ENCODE measurements around the gene PDE4B. TPM values are rescaled to one million over a fixed set of nuclear protein-coding genes. Genes with fewer than 3 reads are reported as not detected.

PDE4B gene
- total and polyA plus RNA-seq, 12 donors, result 2.0 to 63.2 (median 15.3) TPM

GRCh38 chr1:66265796-66266195 is 473.1 kb downstream of the PDE4B start:
- peak in 7 of 8 donors; percentile 34 to 84 (median 52) for ATAC-seq

DNA sequence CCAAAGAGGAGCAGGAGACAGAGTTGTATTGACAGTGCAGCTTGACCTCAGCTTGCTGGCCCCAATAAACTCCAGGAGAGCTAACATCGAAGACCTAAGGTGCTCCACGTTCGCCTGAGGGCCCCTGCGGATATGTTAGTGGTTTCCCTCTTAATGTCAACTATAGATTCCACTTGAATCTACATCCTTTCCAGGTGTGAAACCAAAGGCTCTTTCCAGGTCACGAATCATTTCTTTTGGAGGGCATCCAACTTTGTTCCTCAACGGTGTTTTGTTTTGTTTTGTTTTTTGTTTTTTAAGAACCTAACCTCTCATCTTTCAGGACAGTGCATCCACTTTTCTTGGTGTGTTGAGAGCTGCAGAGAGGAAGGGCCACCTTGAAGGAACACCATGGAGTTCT is 473.7 kb downstream of the PDE4B start:
- no peak overlapping the region for H3K4me3 ChIP-seq
- H3K27ac ChIP-seq, result peak overlapping the region in 6 of 10 donors; percentile 8 to 73 (median 46)
- ATAC-seq (no peak), DNase-seq (no peak)
- no peaks in the 10 kb centered on the region for H3K9me3 ChIP-seq
- TF ChIP-seq CTCF (IDR thresholded peaks at IDR 0.05), result no peak
- peaks cover 4 to 83% (median 49%) of the 10 kb centered on the region in 9 donors for H3K4me1 ChIP-seq
- H3K27me3 ChIP-seq, result no peaks in the 10 kb centered on the region
- no peaks in the 10 kb centered on the region for H3K36me3 ChIP-seq
- WGBS, 2 donors, result 36 to 50% methylated on average over 6 of the region's 6 CpGs
- intact Hi-C loops (cut with DNase I), result loop anchor here in 1 of 10 donors (2.0 kb wide), 1 partner anchor 66 kb away; no protein-coding TSS in a partner anchor

More at GRCh38 chr1:66265796-66266195, 473.1 kb downstream of the PDE4B start:
- Histone ChIP-seq H3K9me3 (no peaks in the 10 kb centered on the region), H3K36me3 (no peaks in the 10 kb centered on the region), H3K4me3 (no peak overlapping the region), H3K27me3 (no peaks in the 10 kb centered on the region), H3K27ac (peak overlapping the region in 6 of 10 donors; percentile 8 to 73 (median 44)), H3K4me1 (peaks cover 4 to 84% (median 45%) of the 10 kb centered on the region in 9 donors)
- 55% methylated on average over 3 of the region's 3 CpGs for WGBS, 2 donors
- intact Hi-C loops (cut with DNase I), result loop anchor here in 2 of 10 donors (1.0 to 2.0 kb wide), 2 partner anchors 67 to 138 kb away; no protein-coding TSS in a partner anchor
- TF ChIP-seq CTCF (IDR thresholded peaks at IDR 0.05), result peak in 2 of 9 donors; percentile 22 to 26
- no peak for DNase-seq

DNA sequence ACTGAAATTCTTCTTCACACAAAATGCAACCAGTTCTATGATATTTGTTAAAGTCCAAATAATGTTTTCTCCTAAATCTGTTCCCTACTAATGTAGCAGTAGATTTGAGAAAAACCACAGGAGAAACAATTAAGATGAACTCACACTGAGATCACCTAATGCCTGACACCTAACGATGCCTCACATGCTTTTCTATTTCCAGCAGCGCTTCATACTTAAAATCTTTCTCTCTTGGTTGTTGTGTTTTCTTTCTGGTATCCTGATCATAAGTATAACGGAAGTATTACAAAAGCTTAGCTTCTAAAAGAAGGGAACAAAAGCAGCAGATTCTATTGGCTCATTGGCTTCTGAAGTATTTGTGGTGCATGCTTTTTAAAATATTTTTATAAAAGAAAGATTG is 474.1 kb downstream of the PDE4B start:
- H3K9me3 ChIP-seq, result no peaks in the 10 kb centered on the region
- no peaks in the 10 kb centered on the region for H3K36me3 ChIP-seq
- H3K4me1 ChIP-seq, result peaks cover 7 to 83% (median 53%) of the 10 kb centered on the region in 9 donors
- DNase-seq, result no peak
- H3K27me3 ChIP-seq, result no peaks in the 10 kb centered on the region
- H3K4me3 ChIP-seq, result no peak overlapping the region
- ATAC-seq, result no peak
- peak overlapping the region in 6 of 10 donors; percentile 8 to 73 (median 46) for H3K27ac ChIP-seq
- TF ChIP-seq CTCF (IDR thresholded peaks at IDR 0.05), result no peak
- 37 to 55% methylated on average over 3 of the region's 3 CpGs for WGBS, 2 donors
- intact Hi-C loops (cut with DNase I), result loop anchor here in 1 of 10 donors (2.0 kb wide), 1 partner anchor 66 kb away; no protein-coding TSS in a partner anchor

DNA sequence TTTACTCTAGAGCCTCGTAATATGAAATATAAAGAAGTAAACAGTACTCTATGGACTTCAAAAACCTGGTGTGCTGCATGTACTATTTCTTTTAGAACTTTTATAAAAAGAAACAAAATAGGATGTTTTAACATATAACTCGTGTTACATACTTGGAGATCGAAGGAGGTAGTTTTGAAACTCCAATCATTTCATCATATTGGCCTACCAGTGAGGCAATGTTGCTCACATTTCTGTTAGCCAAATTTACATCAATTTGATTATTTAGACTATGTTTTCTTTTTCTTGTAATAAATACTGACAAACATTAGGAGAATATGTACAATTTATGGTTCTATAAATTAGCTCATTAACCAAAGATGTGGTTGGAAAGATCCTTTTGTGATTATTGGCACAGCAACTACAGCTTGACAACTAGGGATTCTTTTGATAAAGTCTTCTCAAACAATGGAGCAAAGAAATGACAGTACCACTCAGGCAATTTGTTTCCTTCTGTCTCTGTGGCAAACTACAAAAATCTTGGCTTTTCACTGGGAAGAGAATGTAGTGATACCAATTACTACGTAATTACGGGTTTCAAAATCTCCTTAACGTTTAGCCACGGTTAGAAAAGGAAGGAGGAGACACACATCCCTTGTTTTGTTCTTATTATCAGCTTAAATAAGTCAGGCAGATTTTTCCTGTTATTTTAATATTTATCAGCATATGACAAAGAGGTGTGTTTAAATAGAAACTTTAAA is 474.7 kb downstream of the PDE4B start:
- Histone ChIP-seq H3K36me3 (no peaks in the 10 kb centered on the region), H3K27ac (peak overlapping the region in 7 of 10 donors; percentile 8 to 73 (median 45)), H3K27me3 (no peaks in the 10 kb centered on the region), H3K4me1 (peaks cover 12 to 83% (median 59%) of the 10 kb centered on the region in 9 donors), H3K4me3 (no peak overlapping the region), H3K9me3 (no peaks in the 10 kb centered on the region)
- no peak for TF ChIP-seq CTCF (IDR thresholded peaks at IDR 0.05)
- 52% methylated on average over 7 of the region's 7 CpGs for WGBS, 2 donors
- intact Hi-C loops (cut with DNase I), result loop anchor here in 1 of 10 donors (2.0 kb wide), 1 partner anchor 65 kb away; no protein-coding TSS in a partner anchor
- DNase-seq, result no peak
- ATAC-seq, result no peak
